GM12872 (cell line): ENCODE measurements around the gene PODXL2.

Source experiments
- TF ChIP-seq, protein P1 (sequence below): IDR thresholded peaks from 3 replicates; pipeline ENCODE4 v1.5.1; 2011; ENCODE audit warnings: low read depth, mild to moderate bottlenecking, low read length, moderate library complexity; ENCODE audit not compliant: insufficient read depth

PODXL2 gene

GRCh38 chr3:127691974-127692373 is 63.0 kb downstream of the PODXL2 start:
- TF ChIP-seq, protein P1, sequence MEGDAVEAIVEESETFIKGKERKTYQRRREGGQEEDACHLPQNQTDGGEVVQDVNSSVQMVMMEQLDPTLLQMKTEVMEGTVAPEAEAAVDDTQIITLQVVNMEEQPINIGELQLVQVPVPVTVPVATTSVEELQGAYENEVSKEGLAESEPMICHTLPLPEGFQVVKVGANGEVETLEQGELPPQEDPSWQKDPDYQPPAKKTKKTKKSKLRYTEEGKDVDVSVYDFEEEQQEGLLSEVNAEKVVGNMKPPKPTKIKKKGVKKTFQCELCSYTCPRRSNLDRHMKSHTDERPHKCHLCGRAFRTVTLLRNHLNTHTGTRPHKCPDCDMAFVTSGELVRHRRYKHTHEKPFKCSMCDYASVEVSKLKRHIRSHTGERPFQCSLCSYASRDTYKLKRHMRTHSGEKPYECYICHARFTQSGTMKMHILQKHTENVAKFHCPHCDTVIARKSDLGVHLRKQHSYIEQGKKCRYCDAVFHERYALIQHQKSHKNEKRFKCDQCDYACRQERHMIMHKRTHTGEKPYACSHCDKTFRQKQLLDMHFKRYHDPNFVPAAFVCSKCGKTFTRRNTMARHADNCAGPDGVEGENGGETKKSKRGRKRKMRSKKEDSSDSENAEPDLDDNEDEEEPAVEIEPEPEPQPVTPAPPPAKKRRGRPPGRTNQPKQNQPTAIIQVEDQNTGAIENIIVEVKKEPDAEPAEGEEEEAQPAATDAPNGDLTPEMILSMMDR, result no peak

- TF ChIP-seq, protein P1, result no peak
These were observed 63.7 kb downstream of the PODXL2 start for GRCh38 chr3:127692501-127693335.

- TF ChIP-seq, protein P1, result no peak
These were observed 64.4 kb downstream of the PODXL2 start for GRCh38 chr3:127693336-127693843.

DNA sequence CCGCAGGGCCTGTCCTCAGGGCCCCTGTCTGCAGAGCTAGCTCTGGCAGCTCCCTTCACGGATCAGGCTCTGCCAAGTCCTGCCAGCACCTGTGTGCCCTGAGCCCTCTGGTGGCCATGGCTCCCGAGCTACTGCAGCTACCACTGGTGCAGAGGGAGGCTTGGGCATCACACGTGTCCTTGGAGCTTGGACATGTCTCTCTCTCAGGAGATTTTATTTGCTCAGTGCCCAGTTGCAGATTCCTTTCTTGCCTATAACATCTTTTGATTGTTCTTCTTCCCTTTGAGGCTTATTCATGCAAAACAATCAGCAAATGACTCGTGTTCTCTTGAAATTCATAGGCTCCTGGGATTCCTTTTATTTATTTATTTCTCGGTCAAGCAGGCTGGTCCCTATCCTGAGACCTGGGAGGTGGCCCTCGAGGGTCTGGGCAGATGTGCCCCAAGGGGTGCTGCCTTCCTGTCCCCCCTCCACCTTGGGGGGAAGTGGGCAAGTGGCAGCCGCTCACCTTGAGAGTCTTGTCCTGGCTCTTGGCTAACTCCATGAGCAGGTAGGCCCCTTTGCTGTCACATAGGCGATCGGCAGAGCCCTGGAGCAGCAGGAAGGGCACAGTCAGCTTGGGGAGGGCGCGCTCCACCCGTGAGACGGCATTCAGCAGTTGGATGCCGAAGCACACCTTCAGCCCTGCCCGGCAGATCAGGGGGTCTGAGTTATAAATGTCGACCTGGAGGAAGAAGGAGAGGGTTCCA is 65.7 kb downstream of the PODXL2 start:
- TF ChIP-seq, protein P1, result peak; percentile 48

- TF ChIP-seq, protein P1, result no peak
These were observed 68.7 kb downstream of the PODXL2 start for GRCh38 chr3:127697551-127698240.

DNA sequence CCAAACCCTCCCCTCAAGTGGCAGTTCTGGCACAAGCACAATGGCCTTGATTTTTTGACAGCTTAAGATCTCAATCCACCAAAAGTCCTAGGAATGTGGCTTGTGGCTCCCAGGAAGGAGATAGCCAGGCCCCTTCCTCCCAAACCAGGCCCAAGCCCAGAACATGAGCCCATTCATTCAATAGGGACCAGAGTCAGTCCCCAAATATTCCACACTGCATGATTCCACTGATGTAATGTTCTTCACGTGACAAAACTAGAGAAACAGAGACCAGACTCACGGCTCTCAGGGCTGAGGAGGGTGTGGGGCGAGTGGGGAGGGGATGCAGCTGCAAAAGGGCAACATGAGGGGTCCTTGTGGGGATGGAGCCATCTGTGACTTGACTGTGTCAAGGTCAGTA is 69.3 kb downstream of the PODXL2 start:
- TF ChIP-seq, protein P1, result no peak
